Neural crest cell (in vitro differentiated cells): ENCODE data around the gene UQCRQ. TPM values are rescaled to one million over a fixed set of nuclear protein-coding genes. Genes with fewer than 3 reads are reported as not detected.
A peak's percentile ranks its signal among the peaks of the same experiment; 100 is the strongest.

ENCODE experiments used
- DNase-seq: peaks from one replicate; pipeline ENCODE4 v3.0.0; 2021; ENCODE audit warnings: low read depth, mixed read lengths, low spot score
- H3K27ac Mint-ChIP-seq: one replicate; pipeline ENCODE4 v1.8.0; 2021; ENCODE audit warnings: mild to moderate bottlenecking, mixed read lengths; ENCODE audit not compliant: unreplicated experiment
- H3K27me3 Mint-ChIP-seq: 2 replicates; pipeline ENCODE4 v1.8.0; 2021; ENCODE audit warnings: low read depth, mild to moderate bottlenecking, mixed read lengths
- H3K36me3 Mint-ChIP-seq: 2 replicates; pipeline ENCODE4 v1.8.0; 2021; ENCODE audit warnings: low read depth, mild to moderate bottlenecking, mixed read lengths
- H3K4me1 Mint-ChIP-seq: 2 replicates; pipeline ENCODE4 v1.8.0; 2021; ENCODE audit warnings: mixed read lengths
- H3K4me3 Mint-ChIP-seq: one replicate; pipeline ENCODE4 v1.8.0; 2021; ENCODE audit warnings: mild to moderate bottlenecking, mixed read lengths
- H3K9me3 Mint-ChIP-seq: 2 replicates; pipeline ENCODE4 v1.8.0; 2021; ENCODE audit warnings: mixed read lengths
- CTCF ChIP-seq: fragments of 200-600 bp; sonication (generic); conservative IDR thresholded peaks from 2 replicates; pipeline ENCODE4 v1.5.0; 2021; ENCODE audit warnings: antibody characterized with exemption, mild to moderate bottlenecking
- total RNA-seq: library from RNA; stranded (reverse); gene quantifications from 2 replicates; pipeline ENCODE4 v1.2.1, GENCODE V29; 2021

UQCRQ gene
- total RNA-seq, 1 donor from 2014 or later = 293 TPM

DNA sequence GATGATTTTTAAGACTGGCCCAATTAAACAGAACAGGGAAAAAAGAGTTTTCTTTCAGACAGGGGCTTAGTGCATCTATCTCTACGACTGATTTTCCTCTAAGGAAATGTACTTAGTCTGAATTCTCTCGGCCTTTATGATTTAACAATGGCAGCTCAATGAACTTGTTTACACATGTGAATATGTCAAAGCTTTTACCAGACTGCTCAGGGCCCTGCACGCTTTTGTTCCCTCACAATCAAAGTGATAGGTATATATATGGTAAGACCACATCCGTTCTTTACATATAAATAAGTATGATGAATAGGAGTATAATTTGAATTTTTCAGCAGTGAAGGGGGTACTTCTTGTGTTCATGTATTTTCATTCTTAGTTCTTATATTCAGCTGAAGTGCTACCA lies 34.6 kb downstream of the UQCRQ start:
- no peak for DNase-seq
- H3K9me3 Mint-ChIP-seq = no peaks in the 10 kb centered on the region
- no peak overlapping the region for H3K27ac Mint-ChIP-seq
- peaks cover 13% of the 10 kb centered on the region for H3K36me3 Mint-ChIP-seq
- no peak overlapping the region for H3K4me3 Mint-ChIP-seq
- no peak for TF ChIP-seq CTCF
- no peaks in the 10 kb centered on the region for H3K27me3 Mint-ChIP-seq
- no peaks in the 10 kb centered on the region for H3K4me1 Mint-ChIP-seq

GRCh38 chr5:132901730-132902129 lies 35.3 kb downstream of the UQCRQ start:
- Mint-ChIP-seq H3K4me3 (no peak overlapping the region), H3K27me3 (no peaks in the 10 kb centered on the region), H3K4me1 (no peaks in the 10 kb centered on the region), H3K36me3 (peaks cover 9% of the 10 kb centered on the region), H3K27ac (no peak overlapping the region), H3K9me3 (no peaks in the 10 kb centered on the region)
- DNase-seq = no peak
- no peak for TF ChIP-seq CTCF

DNA sequence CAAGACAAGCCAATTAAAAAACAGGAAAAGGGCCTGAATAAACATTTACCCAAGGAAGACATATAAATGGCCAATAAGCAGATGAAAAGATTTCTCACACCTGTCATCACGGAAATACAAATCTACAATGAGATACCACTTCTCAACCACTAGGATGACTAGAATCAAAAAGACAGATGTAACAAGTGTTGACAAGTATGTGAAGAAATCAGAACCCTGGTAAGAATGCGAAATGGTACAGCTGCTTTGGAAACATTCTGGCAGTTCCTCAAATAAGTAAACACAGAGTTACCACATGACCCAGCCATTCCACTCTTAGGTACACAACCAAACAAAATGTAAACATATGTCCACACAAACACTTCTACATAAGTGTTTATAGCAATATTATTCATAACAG lies 39.5 kb downstream of the UQCRQ start:
- TF ChIP-seq CTCF = peak; percentile 33
- DNase-seq = no peak
- no peak overlapping the region for H3K27ac Mint-ChIP-seq
- H3K36me3 Mint-ChIP-seq = peaks cover 3% of the 10 kb centered on the region
- no peak overlapping the region for H3K4me3 Mint-ChIP-seq
- no peaks in the 10 kb centered on the region for H3K27me3 Mint-ChIP-seq
- H3K9me3 Mint-ChIP-seq = no peaks in the 10 kb centered on the region
- no peaks in the 10 kb centered on the region for H3K4me1 Mint-ChIP-seq

- H3K4me3 Mint-ChIP-seq = no peak overlapping the region
- peaks cover 6% of the 10 kb centered on the region for H3K36me3 Mint-ChIP-seq
- H3K27ac Mint-ChIP-seq = no peak overlapping the region
Observed at GRCh38 chr5:132907161-132907560, 40.7 kb downstream of the UQCRQ start.

DNA sequence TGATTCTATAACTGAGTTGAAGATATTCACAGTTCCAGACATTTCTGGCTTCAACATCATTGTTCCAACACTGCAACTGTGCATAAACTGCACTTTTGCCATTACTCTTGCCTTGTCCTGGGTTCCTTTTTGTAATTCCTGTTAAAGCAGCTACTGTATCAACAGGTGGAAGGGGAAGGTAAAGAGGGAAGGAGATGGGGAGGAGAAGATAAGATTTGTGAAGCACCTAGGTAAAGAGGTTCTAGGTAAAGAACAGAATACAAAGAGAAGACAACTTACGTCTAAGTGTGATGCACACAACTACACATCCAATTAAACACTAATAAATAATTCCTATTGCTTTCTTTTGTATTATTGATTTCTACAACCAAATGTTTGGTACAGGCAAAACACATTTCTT lies 43.3 kb downstream of the UQCRQ start:
- Mint-ChIP-seq H3K27me3 (no peaks in the 10 kb centered on the region), H3K9me3 (no peaks in the 10 kb centered on the region)

More at GRCh38 chr5:132907161-132907560, 40.7 kb downstream of the UQCRQ start:
- no peaks in the 10 kb centered on the region for H3K27me3 Mint-ChIP-seq
- TF ChIP-seq CTCF = no peak
- H3K9me3 Mint-ChIP-seq = no peaks in the 10 kb centered on the region
- no peak for DNase-seq
- no peaks in the 10 kb centered on the region for H3K4me1 Mint-ChIP-seq

More for the DNA sequence above, 43.3 kb downstream of the UQCRQ start:
- H3K4me3 Mint-ChIP-seq = no peak overlapping the region
- H3K36me3 Mint-ChIP-seq = peaks cover 9% of the 10 kb centered on the region
- TF ChIP-seq CTCF = no peak
- no peaks in the 10 kb centered on the region for H3K4me1 Mint-ChIP-seq
- no peak for DNase-seq
- H3K27ac Mint-ChIP-seq = no peak overlapping the region
